ENCODE data around the gene JCAD. TPM values are rescaled to one million over a fixed set of nuclear protein-coding genes. Genes with fewer than 3 reads are reported as not detected.
A peak's percentile ranks its signal among the peaks of the same experiment; 100 is the strongest.
"Not testable (repeated sequence)": the region's sequence is repeated elsewhere in the genome, so short reads cannot be mapped to it uniquely, and the experiment has no call there.

The JCAD gene
- total and polyA plus RNA-seq, 7 experiments from 2014 or later: 0.44 to 0.56 TPM; not detected in 5

GRCh38 chr10:30026080-30026479 lies 33.3 kb downstream of the JCAD start:
- Histone ChIP-seq H3K9me3 (ENCODE audit: control insufficient read depth in 2 of 3, low read length in 3 of 3) (no peaks in the 10 kb centered on the region), H3K4me3 (ENCODE audit: low read length) (no peak overlapping the region), H3K27me3 (ENCODE audit: control insufficient read depth in 2 of 2, insufficient read depth in 2 of 2, low read length in 2 of 2) (peaks cover 4 to 8% of the 10 kb centered on the region in 2 donors), H3K27ac (ENCODE audit: low read depth, low read length) (no peak overlapping the region), H3K36me3 (ENCODE audit: control insufficient read depth in 2 of 3, insufficient read depth in 3 of 3, low read length in 3 of 3) (no peaks in the 10 kb centered on the region), H3K4me1 (ENCODE audit: control insufficient read depth in 2 of 2, insufficient read depth in 2 of 2, low read length in 2 of 2) (peaks cover 27 to 29% of the 10 kb centered on the region in 2 donors)
- CTCF ChIA-PET: no interaction called here
- Mint-ChIP-seq H3K27ac (peak overlapping the region in 2 of 9 donors; percentile 23 to 32), H3K27me3 (peaks cover 43 to 72% (median 56%) of the 10 kb centered on the region in 5 donors), H3K9me3 (peaks cover 0 to 6% (median 0%) of the 10 kb centered on the region in 11 donors), H3K4me1 (peaks cover 24 to 55% (median 40%) of the 10 kb centered on the region in 7 donors), H3K36me3 (peaks cover 0 to 9% (median 0%) of the 10 kb centered on the region in 5 donors), H3K4me3 (peak overlapping the region in 2 of 10 donors; percentile 16 to 23)
- POLR2A ChIA-PET: no interaction called here
- intact Hi-C loops (cut with micrococcal nuclease): loop anchor here (2.0 to 5.0 kb wide), 5 partner anchors 23 to 1493 kb away; partner anchors contain the start of genes JCAD (in 1 of the 2) and WAC (in 1 of the 2)
- DNase-seq (no peak), ATAC-seq (no peak)

DNA sequence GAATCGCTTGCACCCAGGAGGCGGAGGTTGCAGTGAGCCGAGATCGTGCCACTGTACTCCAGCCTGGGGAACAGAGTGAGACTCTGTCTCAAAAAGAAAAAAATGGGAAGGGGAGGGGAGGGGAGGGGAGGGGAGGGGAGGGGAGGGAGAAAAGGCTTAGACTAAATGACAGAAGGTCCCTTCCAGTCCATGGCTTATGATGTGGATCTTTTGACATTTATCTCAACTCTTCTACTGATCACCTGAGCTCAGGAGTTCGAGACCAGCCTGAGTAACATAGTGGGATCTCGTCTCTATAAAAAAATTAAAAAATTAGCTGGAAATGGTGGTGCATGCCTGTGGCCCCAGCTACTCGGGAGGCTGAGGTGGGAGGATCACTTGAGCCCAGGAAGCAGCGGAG lies 34.0 kb downstream of the JCAD start:
- H3K9me3 ChIP-seq (ENCODE audit: control insufficient read depth in 2 of 3, low read length in 3 of 3); ATAC-seq; CTCF ChIA-PET; H3K27me3 ChIP-seq (ENCODE audit: control insufficient read depth in 2 of 2, insufficient read depth in 2 of 2, low read length in 2 of 2); POLR2A ChIA-PET; H3K4me3 ChIP-seq (ENCODE audit: low read length); H3K9me3 Mint-ChIP-seq; H3K36me3 Mint-ChIP-seq; H3K36me3 ChIP-seq (ENCODE audit: control insufficient read depth in 2 of 3, insufficient read depth in 3 of 3, low read length in 3 of 3); DNase-seq; H3K27ac ChIP-seq (ENCODE audit: low read depth, low read length); H3K27ac Mint-ChIP-seq: not testable (repeated sequence)
- intact Hi-C loops (cut with micrococcal nuclease): loop anchor here in 1 of 2 donors (5.0 kb wide), 1 partner anchor 37 kb away; no protein-coding TSS in a partner anchor
- Mint-ChIP-seq H3K4me3 (peak overlapping the region in 1 of 10 donors; percentile 16), H3K27me3 (peaks cover 48 to 73% (median 57%) of the 10 kb centered on the region in 5 donors), H3K4me1 (peaks cover 24 to 52% (median 40%) of the 10 kb centered on the region in 7 donors)
- H3K4me1 ChIP-seq (ENCODE audit: control insufficient read depth in 2 of 2, insufficient read depth in 2 of 2, low read length in 2 of 2): peaks cover 27 to 29% of the 10 kb centered on the region in 2 donors

- no peaks in the 10 kb centered on the region for H3K9me3 ChIP-seq (ENCODE audit: control insufficient read depth in 2 of 3, low read length in 3 of 3)
- intact Hi-C loops (cut with micrococcal nuclease): no loop called here
- ChIA-PET POLR2A (no interaction called here), CTCF (no interaction called here)
- Mint-ChIP-seq H3K4me1 (peaks cover 12 to 35% (median 24%) of the 10 kb centered on the region in 7 donors), H3K4me3 (no peak overlapping the region), H3K27ac (no peak overlapping the region), H3K36me3 (peaks cover 0 to 4% (median 0%) of the 10 kb centered on the region in 5 donors), H3K27me3 (peaks cover 63 to 81% (median 64%) of the 10 kb centered on the region in 5 donors), H3K9me3 (peaks cover 0 to 5% (median 0%) of the 10 kb centered on the region in 11 donors)
- no peak overlapping the region for H3K4me3 ChIP-seq (ENCODE audit: low read length)
- no peak overlapping the region for H3K27ac ChIP-seq (ENCODE audit: low read depth, low read length)
- H3K27me3 ChIP-seq (ENCODE audit: control insufficient read depth in 2 of 2, insufficient read depth in 2 of 2, low read length in 2 of 2): peaks cover 0 to 10% of the 10 kb centered on the region in 2 donors
- DNase-seq (no peak), ATAC-seq (no peak)
- peaks cover 15 to 17% of the 10 kb centered on the region in 2 donors for H3K4me1 ChIP-seq (ENCODE audit: control insufficient read depth in 2 of 2, insufficient read depth in 2 of 2, low read length in 2 of 2)
- H3K36me3 ChIP-seq (ENCODE audit: control insufficient read depth in 2 of 3, insufficient read depth in 3 of 3, low read length in 3 of 3): no peaks in the 10 kb centered on the region
Measured at GRCh38 chr10:30022590-30022989, 36.8 kb downstream of the JCAD start.

DNA sequence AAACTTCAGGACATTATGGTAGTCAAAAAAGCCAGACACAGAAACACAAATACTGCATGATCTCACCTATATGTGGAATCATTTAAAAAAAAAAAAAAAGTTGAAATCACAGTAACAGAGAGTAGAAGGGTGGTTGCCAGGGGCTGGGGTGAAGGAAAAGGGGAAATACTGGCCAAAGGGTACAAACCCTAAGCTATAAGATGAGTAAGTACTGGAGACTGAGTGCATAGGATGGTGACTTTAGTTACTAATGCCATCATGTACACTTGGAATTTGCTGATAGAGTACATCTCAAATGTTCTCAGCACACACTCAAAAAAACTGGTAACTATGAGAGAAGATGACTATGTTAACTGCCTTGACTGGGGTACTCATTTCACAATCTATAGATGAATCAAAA lies 39.9 kb downstream of the JCAD start:
- peaks cover 0 to 13% (median 7%) of the 10 kb centered on the region in 7 donors for H3K4me1 Mint-ChIP-seq
- ChIA-PET CTCF (no interaction called here), POLR2A (no interaction called here)
- no peak overlapping the region for H3K27ac ChIP-seq (ENCODE audit: low read depth, low read length)
- peaks cover 0 to 6% of the 10 kb centered on the region in 2 donors for H3K27me3 ChIP-seq (ENCODE audit: control insufficient read depth in 2 of 2, insufficient read depth in 2 of 2, low read length in 2 of 2)
- intact Hi-C loops (cut with micrococcal nuclease): no loop called here
- H3K27ac Mint-ChIP-seq: no peak overlapping the region
- H3K4me3 ChIP-seq (ENCODE audit: low read length): no peak overlapping the region
- no peaks in the 10 kb centered on the region for H3K9me3 ChIP-seq (ENCODE audit: control insufficient read depth in 2 of 3, low read length in 3 of 3)
- no peak overlapping the region for H3K4me3 Mint-ChIP-seq
- peaks cover 0 to 4% (median 0%) of the 10 kb centered on the region in 5 donors for H3K36me3 Mint-ChIP-seq
- no peak for DNase-seq
- H3K9me3 Mint-ChIP-seq: no peaks in the 10 kb centered on the region
- H3K4me1 ChIP-seq (ENCODE audit: control insufficient read depth in 2 of 2, insufficient read depth in 2 of 2, low read length in 2 of 2): no peaks in the 10 kb centered on the region
- H3K36me3 ChIP-seq (ENCODE audit: control insufficient read depth in 2 of 3, insufficient read depth in 3 of 3, low read length in 3 of 3): no peaks in the 10 kb centered on the region
- H3K27me3 Mint-ChIP-seq: peaks cover 72 to 89% (median 74%) of the 10 kb centered on the region in 5 donors
- no peak for ATAC-seq

- H3K4me3 Mint-ChIP-seq: no peak overlapping the region
- ATAC-seq (no peak), DNase-seq (no peak)
- no peak overlapping the region for H3K27ac Mint-ChIP-seq
- H3K27me3 Mint-ChIP-seq: peaks cover 70 to 88% (median 81%) of the 10 kb centered on the region in 5 donors
- H3K9me3 Mint-ChIP-seq: no peaks in the 10 kb centered on the region
- CTCF ChIA-PET: no interaction called here
- peaks cover 0 to 4% (median 0%) of the 10 kb centered on the region in 5 donors for H3K36me3 Mint-ChIP-seq
- peaks cover 0 to 6% of the 10 kb centered on the region in 2 donors for H3K27me3 ChIP-seq (ENCODE audit: control insufficient read depth in 2 of 2, insufficient read depth in 2 of 2, low read length in 2 of 2)
- POLR2A ChIA-PET: no interaction called here
- no peak overlapping the region for H3K27ac ChIP-seq (ENCODE audit: low read depth, low read length)
- intact Hi-C loops (cut with micrococcal nuclease): no loop called here
- no peaks in the 10 kb centered on the region for H3K9me3 ChIP-seq (ENCODE audit: control insufficient read depth in 2 of 3, low read length in 3 of 3)
- no peaks in the 10 kb centered on the region for H3K36me3 ChIP-seq (ENCODE audit: control insufficient read depth in 2 of 3, insufficient read depth in 3 of 3, low read length in 3 of 3)
- H3K4me1 ChIP-seq (ENCODE audit: control insufficient read depth in 2 of 2, insufficient read depth in 2 of 2, low read length in 2 of 2): no peaks in the 10 kb centered on the region
- H3K4me3 ChIP-seq (ENCODE audit: low read length): no peak overlapping the region
- H3K4me1 Mint-ChIP-seq: peaks cover 0 to 10% (median 7%) of the 10 kb centered on the region in 7 donors
Measured at GRCh38 chr10:30018496-30018895, 40.9 kb downstream of the JCAD start.

DNA sequence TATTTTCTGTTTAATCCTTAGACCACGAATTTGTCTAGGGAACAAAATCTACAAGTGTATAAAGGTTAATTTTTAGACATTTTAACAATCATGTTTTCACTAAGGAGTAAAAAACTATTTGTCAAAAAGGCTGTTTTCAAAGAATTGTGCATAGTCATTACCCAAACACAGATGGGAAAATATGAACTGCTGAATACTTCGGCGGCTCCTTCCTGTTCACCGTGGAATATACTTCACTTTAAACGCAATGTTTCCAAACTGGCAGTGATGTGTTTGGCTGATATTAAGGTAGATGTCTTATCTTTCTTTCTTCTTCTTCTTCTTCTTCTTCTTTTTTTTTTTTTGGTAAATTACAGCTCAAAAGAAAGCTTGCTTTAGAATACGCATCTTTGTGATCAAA lies 41.4 kb downstream of the JCAD start:
- ChIA-PET CTCF (no interaction called here), POLR2A (no interaction called here)
- no peaks in the 10 kb centered on the region for H3K9me3 ChIP-seq (ENCODE audit: control insufficient read depth in 2 of 3, low read length in 3 of 3)
- Mint-ChIP-seq H3K27ac (no peak overlapping the region), H3K4me1 (peaks cover 0 to 10% (median 7%) of the 10 kb centered on the region in 7 donors), H3K9me3 (no peaks in the 10 kb centered on the region), H3K27me3 (peaks cover 70 to 87% (median 81%) of the 10 kb centered on the region in 5 donors), H3K4me3 (no peak overlapping the region), H3K36me3 (peaks cover 0 to 4% (median 0%) of the 10 kb centered on the region in 5 donors)
- H3K27ac ChIP-seq (ENCODE audit: low read depth, low read length): no peak overlapping the region
- ATAC-seq (no peak), DNase-seq (no peak)
- H3K4me1 ChIP-seq (ENCODE audit: control insufficient read depth in 2 of 2, insufficient read depth in 2 of 2, low read length in 2 of 2): no peaks in the 10 kb centered on the region
- intact Hi-C loops (cut with micrococcal nuclease): no loop called here
- H3K4me3 ChIP-seq (ENCODE audit: low read length): no peak overlapping the region
- peaks cover 0 to 6% of the 10 kb centered on the region in 2 donors for H3K27me3 ChIP-seq (ENCODE audit: control insufficient read depth in 2 of 2, insufficient read depth in 2 of 2, low read length in 2 of 2)
- no peaks in the 10 kb centered on the region for H3K36me3 ChIP-seq (ENCODE audit: control insufficient read depth in 2 of 3, insufficient read depth in 3 of 3, low read length in 3 of 3)

DNA sequence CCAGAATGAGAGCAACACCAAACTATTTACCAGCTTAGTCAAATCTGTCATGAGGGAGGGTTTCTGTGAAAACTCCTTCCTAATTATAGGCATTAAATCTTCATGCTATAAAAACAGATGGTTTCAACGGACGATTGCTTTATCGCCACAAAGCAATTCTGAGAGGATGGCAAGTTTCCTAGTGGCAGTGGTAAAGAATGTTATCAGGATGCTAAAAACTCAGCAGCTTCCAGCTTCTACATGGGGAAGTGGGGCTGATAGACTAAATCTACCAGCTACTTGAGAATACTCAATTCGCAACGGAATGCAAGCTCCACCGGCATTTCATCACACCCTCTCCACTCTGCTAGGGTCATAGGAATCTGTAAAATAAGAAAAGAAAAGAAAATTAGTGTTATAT lies 41.8 kb downstream of the JCAD start:
- Mint-ChIP-seq H3K27me3 (peaks cover 73 to 88% (median 81%) of the 10 kb centered on the region in 5 donors), H3K27ac (no peak overlapping the region), H3K4me3 (no peak overlapping the region), H3K36me3 (peaks cover 0 to 4% (median 0%) of the 10 kb centered on the region in 5 donors), H3K4me1 (peaks cover 0 to 10% (median 7%) of the 10 kb centered on the region in 7 donors), H3K9me3 (peaks cover 0 to 2% (median 0%) of the 10 kb centered on the region in 11 donors)
- ATAC-seq (no peak), DNase-seq (no peak)
- no peak overlapping the region for H3K27ac ChIP-seq (ENCODE audit: low read depth, low read length)
- POLR2A ChIA-PET: no interaction called here
- CTCF ChIA-PET: no interaction called here
- intact Hi-C loops (cut with micrococcal nuclease): no loop called here
- H3K9me3 ChIP-seq (ENCODE audit: control insufficient read depth in 2 of 3, low read length in 3 of 3): no peaks in the 10 kb centered on the region
- H3K27me3 ChIP-seq (ENCODE audit: control insufficient read depth in 2 of 2, insufficient read depth in 2 of 2, low read length in 2 of 2): peaks cover 0 to 6% of the 10 kb centered on the region in 2 donors
- no peaks in the 10 kb centered on the region for H3K4me1 ChIP-seq (ENCODE audit: control insufficient read depth in 2 of 2, insufficient read depth in 2 of 2, low read length in 2 of 2)
- no peaks in the 10 kb centered on the region for H3K36me3 ChIP-seq (ENCODE audit: control insufficient read depth in 2 of 3, insufficient read depth in 3 of 3, low read length in 3 of 3)
- no peak overlapping the region for H3K4me3 ChIP-seq (ENCODE audit: low read length)
